Right lobe of liver (tissue), 6 donors: ENCODE data around the gene FOXD4L4. TPM values are rescaled to one million over a fixed set of nuclear protein-coding genes. Genes with fewer than 3 reads are reported as not detected.
"Not testable (repeated sequence)": the region's sequence is repeated elsewhere in the genome, so short reads cannot be mapped to it uniquely, and the experiment has no call there.

Experiments used
- ATAC-seq, 4 donors: fragments of 200-7000 bp; cut with Tn5 transposase; one replicate each; pipeline ENCODE4 v1.9.1; 2020; ENCODE audit warnings: mild to moderate bottlenecking in 4 of 4, moderate library complexity in 4 of 4
- DNase-seq, 3 donors: peaks; one replicate each; pipeline ENCODE4 v3.0.0-alpha.2; 2020
- H3K27ac ChIP-seq, 3 donors: fragments of 200-600 bp; one replicate each; pipeline ENCODE4 v1.8.0; 2022
- H3K27me3 ChIP-seq, 2 donors: fragments of 200-600 bp; one replicate each; pipeline ENCODE4 v1.8.0; 2022
- H3K36me3 ChIP-seq, 4 donors: fragments of 200-600 bp; sonication (generic) in 1 of 4; one replicate each; pipeline versions ENCODE4 v1.5.1 to v1.8.0; 2017 to 2022; ENCODE audit warnings: control low read depth in 1 of 4
- H3K4me1 ChIP-seq, 4 donors: fragments of 200-600 bp; sonication (generic) in 1 of 4; one replicate each; pipeline versions ENCODE4 v1.5.1 to v1.8.0; 2017 to 2022; ENCODE audit warnings: control low read depth in 1 of 4
- H3K4me3 ChIP-seq, 3 donors: fragments of 200-600 bp; one replicate each; pipeline ENCODE4 v1.8.0; 2022
- H3K9me3 ChIP-seq, 4 donors: fragments of 200-600 bp; sonication (generic) in 1 of 4; one replicate each; pipeline versions ENCODE4 v1.5.1 to v1.8.0; 2017 to 2022; ENCODE audit warnings: control low read depth in 1 of 4
- WGBS: methylation state at CpG from one replicate; pipeline ENCODE4 v1.1.6; 2018; ENCODE audit warnings: low coverage, low lambda C conversion rate; ENCODE audit not compliant: insufficient coverage; ENCODE audit errors: missing lambda C conversion rate; 5-methylcytosine and 5-hydroxymethylcytosine counted together
- intact Hi-C, 2 donors: fragments of 100-400 bp; cut with DNase I; formaldehyde crosslinking; loops; one replicate each; pipeline versions ENCODE4 v1.11.2 to v1.14.1; 2022
- long read RNA-seq: library from polyadenylated mRNA; unstranded; transcript quantifications from one replicate; pipeline ENCODE4 v2.0.0, GENCODE V29; 2019
- total RNA-seq, 6 experiments: library from RNA; depleted of rRNA in 2 of 6; stranded (reverse); fragments of >200 nt in 2 of 6; fragmentation: NEBNext Ultra II Directional in 3 of 6; extraction: Animal tissue kit (Norgen Biotek cat#: 25700) in 3 of 6; gene quantifications; one replicate each; pipeline versions ENCODE4 v1.1.0 to v1.2.4, GENCODE V29; 2016 to 2023
- donor health status: DM: no; HTN: yes; CAD: no.
- donor health status: DM: no; HTN: no; CAD: no.
- donor health status: DM: no; HTN: no; CAD: no.
- donor health status: DM: no; HTN: yes; CAD: no.
- donor health status: DM: no; HTN: yes; CAD: no.

FOXD4L4 gene
- under 1 TPM in 2 of 6 experiments, not detected in 4; 0.18 to 0.43 TPM for total RNA-seq
- long read RNA-seq = 0 reads

- intact Hi-C loops, H3K4me3 ChIP-seq, H3K9me3 ChIP-seq, H3K27ac ChIP-seq, H3K4me1 ChIP-seq, H3K27me3 ChIP-seq, H3K36me3 ChIP-seq, ATAC-seq: not testable (repeated sequence)
- DNase-seq = peak in 1 of 3 donors; percentile 49
- 23% methylated on average over 15 of the region's 38 CpGs for WGBS
Measured at GRCh38 chr9:65737096-65737564, at the start of gene FOXD4L4. FOXD4L4 (plus strand) TSS chr9:65737146; CDS start chr9:65737146, 0 bp downstream.

- intact Hi-C loops, H3K27me3 ChIP-seq, H3K9me3 ChIP-seq, H3K27ac ChIP-seq, DNase-seq, ATAC-seq, H3K36me3 ChIP-seq, H3K4me3 ChIP-seq, H3K4me1 ChIP-seq: not testable (repeated sequence)
- no CpG with 5 or more reads among the region's 2 CpGs for WGBS
Measured at GRCh38 chr9:65703550-65703949, 33.4 kb upstream of the FOXD4L4 start.

GRCh38 chr9:65714445-65714844 is 22.5 kb upstream of the FOXD4L4 start:
- H3K9me3 ChIP-seq, H3K27me3 ChIP-seq, intact Hi-C loops, H3K4me1 ChIP-seq, H3K4me3 ChIP-seq, H3K36me3 ChIP-seq, ATAC-seq, DNase-seq, H3K27ac ChIP-seq: not testable (repeated sequence)
- 67% methylated on average over 2 of the region's 5 CpGs for WGBS

GRCh38 chr9:65738133-65738532 is 1.2 kb downstream of the FOXD4L4 start:
- H3K9me3 ChIP-seq, H3K27me3 ChIP-seq, ATAC-seq, H3K4me1 ChIP-seq, H3K4me3 ChIP-seq, H3K36me3 ChIP-seq, DNase-seq, H3K27ac ChIP-seq, intact Hi-C loops: not testable (repeated sequence)
- no CpG with 5 or more reads among the region's 27 CpGs for WGBS

Other genes starting within 250 kb of the FOXD4L4 start
- 10 to 100 TPM; 25.3 to 70.1 (median 36.2) TPM for gene ZNG1E, start 61.2 kb upstream of the FOXD4L4 start, total RNA-seq